ENCODE results near the gene PTPRM.
A peak's percentile ranks its signal among the peaks of the same experiment; 100 is the strongest.
"Not testable (repeated sequence)": the region's sequence is repeated elsewhere in the genome, so short reads cannot be mapped to it uniquely, and the experiment has no call there.

The PTPRM gene

GRCh38 chr18:7735196-7735595 is 168.1 kb downstream of the PTPRM start:
- Histone ChIP-seq H3K4me2 (ENCODE audit: low read length, poor library complexity, severe bottlenecking) (no peak overlapping the region), H4K91ac (ENCODE audit: low read length) (no peak overlapping the region)
- 87% methylated on average over 4 of the region's 4 CpGs for WGBS

DNA sequence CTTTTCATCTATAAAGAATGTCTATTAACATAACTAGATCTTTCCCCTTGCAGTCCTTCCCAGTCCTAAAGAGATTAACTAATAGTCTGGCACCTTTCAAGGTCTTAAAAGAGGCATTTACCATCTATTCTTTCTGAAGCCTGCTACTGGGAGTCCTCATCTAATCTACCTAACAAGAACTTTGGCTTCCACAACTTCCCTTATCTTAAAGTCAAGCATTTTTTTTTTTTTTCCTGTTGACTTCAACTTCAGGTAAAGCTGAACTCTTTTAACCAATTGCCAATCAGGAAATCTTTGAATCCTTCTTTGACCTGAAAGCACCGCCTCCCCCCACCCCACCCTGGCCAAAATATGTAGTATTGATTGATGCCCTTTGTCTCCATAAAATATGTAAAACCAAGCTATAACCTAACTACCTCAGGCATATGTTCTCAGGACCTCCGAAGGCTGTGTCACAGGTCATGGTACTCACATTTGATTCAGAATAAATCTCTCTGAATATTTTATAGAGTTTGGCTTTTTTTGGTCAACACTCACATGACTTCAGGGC is 168.6 kb downstream of the PTPRM start:
- Histone ChIP-seq H3K4ac (ENCODE audit: low read depth in 1 of 2, low read length in 2 of 2) (no peak overlapping the region), H3K14ac (ENCODE audit: low read length in 2 of 2) (no peak overlapping the region), H4K91ac (ENCODE audit: low read length) (no peak overlapping the region), H2BK12ac (ENCODE audit: low read length in 2 of 2) (no peak overlapping the region), H2BK5ac (ENCODE audit: low read depth, low read length, poor library complexity, severe bottlenecking) (no peak overlapping the region), H3K79me1 (replicated peaks; ENCODE audit: low read length, poor library complexity, severe bottlenecking) (peaks cover 21% of the 10 kb centered on the region), H2AK5ac (ENCODE audit: low read length, severe bottlenecking) (peak overlapping the region; percentile 98), H2AFZ (ENCODE audit: low read depth, low read length) (no peak overlapping the region), H3K18ac (ENCODE audit: low read depth in 1 of 2, low read length in 2 of 2) (no peak overlapping the region), H2BK120ac (ENCODE audit: low read depth, low read length) (no peak overlapping the region), H3K23ac (ENCODE audit: low read length in 2 of 2) (no peak overlapping the region), H4K8ac (ENCODE audit: low read length) (no peak overlapping the region), H3K4me1 (ENCODE audit: control insufficient read depth, insufficient read depth, low read depth, low read length) (peaks cover 13% of the 10 kb centered on the region), H3K4me3 (ENCODE audit: insufficient read depth in 1 of 2, low read depth in 1 of 2, low read length in 2 of 2) (no peak overlapping the region), H3K27me3 (ENCODE audit: control insufficient read depth in 1 of 2, insufficient read depth in 1 of 2, low read length in 2 of 2) (no peaks in the 10 kb centered on the region), H3K9ac (ENCODE audit: low read length) (no peak overlapping the region), H3K4me2 (ENCODE audit: low read length, poor library complexity, severe bottlenecking) (no peak overlapping the region), H3K9me3 (ENCODE audit: control insufficient read depth, low read length) (no peaks in the 10 kb centered on the region), H3K36me3 (ENCODE audit: control insufficient read depth in 1 of 2, insufficient read depth in 2 of 2, low read depth in 1 of 2, low read length in 2 of 2) (no peaks in the 10 kb centered on the region), H3K27ac (ENCODE audit: low read length, poor library complexity, severe bottlenecking) (peak overlapping the region; percentile 95), H2BK15ac (ENCODE audit: low read depth, poor library complexity, severe bottlenecking) (no peak overlapping the region)
- no peak for DNase-seq
- 90% methylated on average over 2 of the region's 2 CpGs for WGBS

More at GRCh38 chr18:7735196-7735595, 168.1 kb downstream of the PTPRM start:
- no peak overlapping the region for H2BK120ac ChIP-seq (ENCODE audit: low read depth, low read length)
- no peak overlapping the region for H3K4ac ChIP-seq (ENCODE audit: low read depth in 1 of 2, low read length in 2 of 2)
- H2BK12ac ChIP-seq (ENCODE audit: low read length in 2 of 2) = no peak overlapping the region
- no peak for DNase-seq
- no peak overlapping the region for H2BK5ac ChIP-seq (ENCODE audit: low read depth, low read length, poor library complexity, severe bottlenecking)
- H3K14ac ChIP-seq (ENCODE audit: low read length in 2 of 2) = no peak overlapping the region
- no peak overlapping the region for H3K4me3 ChIP-seq (ENCODE audit: insufficient read depth in 1 of 2, low read depth in 1 of 2, low read length in 2 of 2)
- peak overlapping the region; percentile 53 for H3K27ac ChIP-seq (ENCODE audit: low read length, poor library complexity, severe bottlenecking)
- peak overlapping the region; percentile 95 for H2AK5ac ChIP-seq (ENCODE audit: low read length, severe bottlenecking)
- no peak overlapping the region for H2AFZ ChIP-seq (ENCODE audit: low read depth, low read length)
- H3K27me3 ChIP-seq (ENCODE audit: control insufficient read depth in 1 of 2, insufficient read depth in 1 of 2, low read length in 2 of 2) = no peaks in the 10 kb centered on the region
- no peak overlapping the region for H3K9ac ChIP-seq (ENCODE audit: low read length)
- no peak overlapping the region for H3K23ac ChIP-seq (ENCODE audit: low read length in 2 of 2)
- peaks cover 13% of the 10 kb centered on the region for H3K4me1 ChIP-seq (ENCODE audit: control insufficient read depth, insufficient read depth, low read depth, low read length)
- H4K8ac ChIP-seq (ENCODE audit: low read length) = no peak overlapping the region
- H3K79me1 ChIP-seq (replicated peaks; ENCODE audit: low read length, poor library complexity, severe bottlenecking) = peaks cover 21% of the 10 kb centered on the region
- no peaks in the 10 kb centered on the region for H3K36me3 ChIP-seq (ENCODE audit: control insufficient read depth in 1 of 2, insufficient read depth in 2 of 2, low read depth in 1 of 2, low read length in 2 of 2)
- H3K18ac ChIP-seq (ENCODE audit: low read depth in 1 of 2, low read length in 2 of 2) = no peak overlapping the region
- H2BK15ac ChIP-seq (ENCODE audit: low read depth, poor library complexity, severe bottlenecking) = no peak overlapping the region
- H3K9me3 ChIP-seq (ENCODE audit: control insufficient read depth, low read length) = no peaks in the 10 kb centered on the region

- not testable (repeated sequence) for H3K36me3 ChIP-seq (ENCODE audit: control insufficient read depth in 1 of 2, insufficient read depth in 2 of 2, low read depth in 1 of 2, low read length in 2 of 2); H3K9me3 ChIP-seq (ENCODE audit: control insufficient read depth, low read length); H2BK5ac ChIP-seq (ENCODE audit: low read depth, low read length, poor library complexity, severe bottlenecking); DNase-seq; H2AFZ ChIP-seq (ENCODE audit: low read depth, low read length); H2AK5ac ChIP-seq (ENCODE audit: low read length, severe bottlenecking); H4K8ac ChIP-seq (ENCODE audit: low read length); H3K14ac ChIP-seq (ENCODE audit: low read length in 2 of 2); H3K18ac ChIP-seq (ENCODE audit: low read depth in 1 of 2, low read length in 2 of 2); H2BK120ac ChIP-seq (ENCODE audit: low read depth, low read length); H3K4me3 ChIP-seq (ENCODE audit: insufficient read depth in 1 of 2, low read depth in 1 of 2, low read length in 2 of 2); H3K4me2 ChIP-seq (ENCODE audit: low read length, poor library complexity, severe bottlenecking); H3K4ac ChIP-seq (ENCODE audit: low read depth in 1 of 2, low read length in 2 of 2); H3K9ac ChIP-seq (ENCODE audit: low read length); H3K27me3 ChIP-seq (ENCODE audit: control insufficient read depth in 1 of 2, insufficient read depth in 1 of 2, low read length in 2 of 2); H4K91ac ChIP-seq (ENCODE audit: low read length); H2BK12ac ChIP-seq (ENCODE audit: low read length in 2 of 2); H3K23ac ChIP-seq (ENCODE audit: low read length in 2 of 2); H2BK15ac ChIP-seq (ENCODE audit: low read depth, poor library complexity, severe bottlenecking)
- Histone ChIP-seq H3K27ac (ENCODE audit: low read length, poor library complexity, severe bottlenecking) (peak overlapping the region; percentile 95), H3K79me1 (replicated peaks; ENCODE audit: low read length, poor library complexity, severe bottlenecking) (peaks cover 24% of the 10 kb centered on the region), H3K4me1 (ENCODE audit: control insufficient read depth, insufficient read depth, low read depth, low read length) (peaks cover 15% of the 10 kb centered on the region)
- WGBS = 92% methylated on average over 2 of the region's 6 CpGs
These were observed 169.4 kb downstream of the PTPRM start for GRCh38 chr18:7736526-7736925.

- Histone ChIP-seq H2AFZ (ENCODE audit: low read depth, low read length) (no peak overlapping the region), H3K9ac (ENCODE audit: low read length) (no peak overlapping the region), H2BK15ac (ENCODE audit: low read depth, poor library complexity, severe bottlenecking) (no peak overlapping the region), H4K8ac (ENCODE audit: low read length) (no peak overlapping the region), H3K18ac (ENCODE audit: low read depth in 1 of 2, low read length in 2 of 2) (no peak overlapping the region), H3K4me1 (ENCODE audit: control insufficient read depth, insufficient read depth, low read depth, low read length) (peaks cover 14% of the 10 kb centered on the region), H3K14ac (ENCODE audit: low read length in 2 of 2) (no peak overlapping the region), H4K91ac (ENCODE audit: low read length) (no peak overlapping the region), H2BK12ac (ENCODE audit: low read length in 2 of 2) (no peak overlapping the region), H3K27me3 (ENCODE audit: control insufficient read depth in 1 of 2, insufficient read depth in 1 of 2, low read length in 2 of 2) (no peaks in the 10 kb centered on the region), H2AK5ac (ENCODE audit: low read length, severe bottlenecking) (peak overlapping the region; percentile 5), H3K4ac (ENCODE audit: low read depth in 1 of 2, low read length in 2 of 2) (no peak overlapping the region), H2BK5ac (ENCODE audit: low read depth, low read length, poor library complexity, severe bottlenecking) (no peak overlapping the region), H3K79me1 (replicated peaks; ENCODE audit: low read length, poor library complexity, severe bottlenecking) (peaks cover 24% of the 10 kb centered on the region), H3K23ac (ENCODE audit: low read length in 2 of 2) (no peak overlapping the region), H3K9me3 (ENCODE audit: control insufficient read depth, low read length) (no peaks in the 10 kb centered on the region), H3K36me3 (ENCODE audit: control insufficient read depth in 1 of 2, insufficient read depth in 2 of 2, low read depth in 1 of 2, low read length in 2 of 2) (no peaks in the 10 kb centered on the region), H2BK120ac (ENCODE audit: low read depth, low read length) (no peak overlapping the region), H3K27ac (ENCODE audit: low read length, poor library complexity, severe bottlenecking) (peak overlapping the region; percentile 46), H3K4me2 (ENCODE audit: low read length, poor library complexity, severe bottlenecking) (no peak overlapping the region), H3K4me3 (ENCODE audit: insufficient read depth in 1 of 2, low read depth in 1 of 2, low read length in 2 of 2) (no peak overlapping the region)
- DNase-seq = no peak
- 100% methylated on average over 2 of the region's 2 CpGs for WGBS
These were observed 170.4 kb downstream of the PTPRM start for GRCh38 chr18:7737550-7737949.

All from mesenchymal stem cell (in vitro differentiated cells and primary cell).